DMS153 (cell line): ENCODE measurements around the gene ZFAND4.
"Not testable (repeated sequence)": the region's sequence is repeated elsewhere in the genome, so short reads cannot be mapped to it uniquely, and the experiment has no call there.

Experiments
- DNase-seq: peaks from one replicate; lab custom pipeline; 2025; lab: John Stamatoyannopoulos, UW

ZFAND4 gene

DNA sequence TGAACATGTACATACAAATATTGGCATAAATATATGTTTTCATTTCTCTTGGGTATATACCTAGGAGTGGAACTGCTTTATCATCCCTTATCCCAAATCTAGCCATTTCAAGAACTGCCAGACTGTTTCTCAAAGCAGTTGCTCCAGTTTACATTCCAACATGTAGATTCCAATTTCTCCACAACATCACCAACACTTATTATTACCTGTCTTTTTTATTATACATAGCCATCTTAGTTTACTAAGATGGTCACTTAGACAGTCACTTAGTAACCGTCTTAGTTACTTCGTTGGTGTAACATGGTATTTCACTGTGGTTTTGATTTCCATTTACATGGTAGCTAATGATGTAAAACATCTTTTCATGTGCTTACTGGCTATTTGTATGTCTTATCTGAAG, 82.7 kb downstream of the ZFAND4 start:
- DNase-seq: no peak

DNA sequence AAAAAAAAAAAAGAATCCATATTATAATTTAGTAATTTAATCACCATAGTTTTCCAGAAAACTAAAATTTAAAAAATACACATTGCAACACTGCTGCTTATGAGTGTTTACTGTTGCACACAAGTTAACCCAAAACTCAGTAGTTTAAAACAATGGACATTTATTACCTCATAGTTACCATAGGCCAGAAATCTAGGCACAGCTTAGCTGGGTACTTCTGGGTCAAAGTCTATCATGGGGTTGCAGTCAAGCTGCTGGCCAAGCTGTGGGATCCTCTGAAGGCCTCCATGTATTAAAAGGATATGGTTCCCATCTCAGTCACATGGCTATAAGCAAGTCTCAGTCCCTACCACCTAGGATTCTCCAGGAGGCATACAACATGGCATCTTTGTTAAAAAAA, 83.6 kb downstream of the ZFAND4 start:
- no peak for DNase-seq

DNA sequence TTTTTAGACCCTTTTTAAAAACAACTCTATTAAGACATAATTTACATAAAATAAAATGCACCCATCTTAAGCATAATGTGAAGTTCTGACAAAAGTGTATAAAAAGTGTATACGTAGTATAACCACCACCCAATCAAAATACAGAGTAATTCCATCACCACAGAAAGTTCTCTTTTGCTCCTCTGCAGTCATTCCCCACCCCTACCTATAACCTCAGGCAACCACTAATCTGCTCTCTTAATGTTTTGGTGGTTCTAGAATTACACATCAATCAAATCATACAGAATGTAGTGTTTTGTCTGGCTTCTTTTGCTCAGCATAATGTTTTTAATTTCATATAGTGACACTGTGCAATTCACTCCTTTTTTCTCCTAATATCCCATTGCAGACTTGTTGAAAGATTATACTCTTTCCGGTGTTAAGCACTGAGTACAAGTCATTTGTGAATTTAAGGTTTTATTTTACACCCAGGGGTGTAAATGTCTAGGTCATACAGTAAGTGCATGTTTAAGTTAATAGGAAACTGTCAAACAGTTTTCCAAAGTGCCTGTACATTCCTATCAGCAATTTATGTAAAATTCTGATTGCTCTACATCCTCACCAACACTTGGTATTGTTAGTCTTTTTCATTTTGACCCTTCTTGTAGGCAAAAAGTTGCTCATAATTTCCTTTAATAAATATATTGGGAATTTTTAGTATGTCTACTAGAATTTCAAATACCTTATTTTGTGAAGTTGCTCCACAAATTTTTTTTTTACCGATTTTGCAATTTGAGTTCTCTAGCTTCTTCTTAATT, 86.3 kb downstream of the ZFAND4 start:
- no peak for DNase-seq

DNA sequence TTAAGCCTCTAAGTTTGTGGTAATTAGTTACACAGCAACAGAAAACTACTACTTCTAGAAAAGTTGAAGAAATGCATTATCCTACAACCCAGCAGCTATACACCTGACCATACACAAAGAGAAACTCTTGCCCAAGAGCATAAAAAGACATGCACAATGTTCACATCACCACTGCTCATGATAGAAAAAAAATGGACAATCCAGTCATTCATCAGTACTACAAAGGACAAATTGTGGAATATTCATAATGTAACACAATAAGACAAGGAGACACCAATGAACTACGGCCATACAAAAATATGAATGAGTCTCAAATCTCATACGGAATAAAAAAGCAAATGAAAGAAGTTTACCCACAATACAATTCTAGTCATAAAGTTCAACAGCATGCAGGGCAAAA, 87.4 kb downstream of the ZFAND4 start:
- no peak for DNase-seq

DNA sequence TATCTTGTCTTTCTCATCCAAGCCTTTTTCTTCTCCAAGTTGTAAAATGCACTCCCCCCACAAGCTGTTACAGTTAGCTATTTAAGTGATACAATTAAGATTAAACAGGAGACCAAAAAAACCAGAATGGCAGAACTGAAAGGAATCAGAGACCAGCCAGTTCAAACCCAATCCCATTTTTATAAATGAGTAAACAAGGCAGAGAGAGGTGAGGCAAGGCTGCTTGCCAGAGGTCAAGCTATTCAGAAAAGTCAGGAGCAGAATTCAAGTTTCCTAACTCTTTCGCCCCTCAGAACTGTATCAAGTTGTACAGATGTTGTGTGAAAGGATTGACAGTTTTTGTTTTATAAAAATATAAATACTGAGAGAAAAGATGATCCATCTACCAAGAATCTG, 90.2 kb downstream of the ZFAND4 start:
- no peak for DNase-seq

DNA sequence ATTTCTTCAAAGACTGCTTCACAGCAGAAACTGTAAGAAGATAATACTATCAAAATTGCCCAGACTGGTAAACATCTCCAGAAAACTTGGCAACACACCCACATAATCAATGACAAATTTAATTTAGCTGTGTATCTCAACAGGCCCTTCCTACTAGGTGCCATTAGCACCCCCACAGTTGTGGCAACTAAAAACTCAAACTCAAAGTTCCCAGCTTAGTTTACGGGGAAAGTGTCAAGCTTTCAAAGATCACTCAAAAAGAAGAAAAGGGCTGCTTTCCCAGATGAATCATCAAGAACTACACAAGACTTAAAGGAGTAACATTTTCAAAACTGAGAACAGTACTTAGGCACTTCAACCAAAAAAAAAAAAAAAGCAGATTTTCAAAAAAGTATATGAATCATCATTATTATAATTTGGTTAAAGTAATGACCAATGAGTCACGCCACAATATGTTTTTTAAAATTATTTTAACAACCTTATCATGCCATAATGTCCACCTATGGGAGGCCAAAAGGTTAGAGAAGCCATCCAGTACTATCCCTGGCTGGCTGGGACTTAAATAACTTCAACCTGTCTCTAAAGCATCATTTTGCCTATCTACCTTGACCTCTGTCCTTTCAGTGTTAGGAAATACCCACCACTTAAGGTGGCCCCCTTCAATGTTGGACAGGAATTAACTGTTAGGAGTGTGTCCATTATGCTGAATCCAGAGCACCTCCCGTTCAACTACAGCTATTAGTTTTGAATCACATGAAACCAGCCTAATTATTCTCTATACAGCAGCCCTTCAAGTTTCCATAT, 90.8 kb downstream of the ZFAND4 start:
- DNase-seq: no peak

DNA sequence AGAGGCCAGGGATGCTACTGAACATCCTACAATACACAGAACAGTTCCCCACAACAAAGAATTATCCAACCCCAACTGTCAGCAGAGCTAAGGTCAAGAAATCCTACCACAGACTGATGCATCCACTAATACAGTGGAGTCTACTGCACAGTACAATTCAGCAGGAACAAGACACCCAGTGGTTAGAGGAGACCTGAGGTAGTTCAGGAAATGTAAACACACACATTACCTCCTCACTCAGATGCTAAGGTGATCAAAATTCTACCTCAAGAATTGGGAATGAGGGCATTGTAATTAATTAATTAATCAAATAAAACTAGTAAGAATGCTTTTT, 91.4 kb downstream of the ZFAND4 start:
- DNase-seq: no peak

DNA sequence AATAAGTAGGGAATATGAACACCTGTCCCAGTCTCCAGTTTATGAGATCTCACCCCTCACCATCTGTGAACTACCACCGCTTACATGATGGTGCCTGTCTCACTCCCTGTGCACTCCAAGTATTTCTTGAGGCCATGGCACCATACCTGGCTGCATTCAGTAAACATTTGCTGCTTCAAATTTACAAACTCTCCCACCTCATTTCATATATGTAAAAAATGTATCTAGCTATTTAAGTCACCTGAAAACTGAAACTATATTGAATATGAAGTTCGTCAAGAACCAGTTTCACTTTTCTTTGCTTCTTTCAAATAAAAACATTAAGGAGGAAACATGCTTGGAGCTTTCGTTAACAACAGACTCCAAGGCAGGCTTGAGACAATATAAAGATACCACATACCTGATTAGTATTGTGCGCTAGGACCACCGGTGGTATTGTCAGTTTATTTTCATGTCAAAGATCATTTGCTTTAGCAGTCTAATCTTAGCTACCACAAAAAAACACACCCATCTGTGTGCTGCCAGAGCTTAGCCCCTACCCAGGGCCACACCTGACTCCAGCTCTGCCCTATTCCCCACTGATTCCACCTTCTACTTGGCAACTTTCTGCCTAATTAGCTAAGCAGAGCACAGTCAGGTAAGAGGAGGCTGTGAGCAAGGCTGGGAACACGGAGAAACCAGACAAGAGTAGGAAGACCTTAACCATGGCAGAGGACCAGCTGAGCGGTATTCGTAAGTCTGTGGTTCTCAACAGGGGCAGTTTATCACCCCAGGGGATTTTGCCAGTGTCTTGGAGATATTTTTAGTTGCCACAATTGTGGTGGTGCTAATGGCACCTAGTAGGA, 92.0 kb downstream of the ZFAND4 start:
- no peak for DNase-seq

DNA sequence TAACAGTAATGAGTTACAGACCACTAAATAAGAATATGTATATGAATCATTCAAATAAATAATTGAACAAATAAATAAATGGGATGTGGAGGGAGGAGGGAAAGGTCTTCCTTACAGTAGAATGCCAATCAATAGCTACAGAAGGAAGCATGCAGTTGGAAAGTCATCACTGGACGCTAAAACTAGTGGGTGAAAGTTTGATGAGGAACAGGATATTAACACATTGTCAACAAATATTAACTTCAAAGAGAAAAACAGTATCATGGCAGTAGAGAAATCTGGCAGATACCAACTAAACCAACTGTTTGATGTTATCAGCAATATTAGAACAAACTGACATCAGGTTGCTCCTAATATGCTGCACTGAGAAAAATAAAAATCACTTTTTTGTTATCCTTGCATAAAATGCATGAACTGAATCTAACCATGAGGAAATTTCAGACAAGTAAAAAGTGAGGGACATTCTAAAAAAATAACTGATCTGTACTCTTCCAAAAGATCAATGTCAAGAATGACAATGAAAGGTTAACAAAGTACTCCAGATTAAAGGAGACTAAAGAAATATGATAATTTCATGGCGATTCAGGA, 94.1 kb downstream of the ZFAND4 start:
- no peak for DNase-seq

DNA sequence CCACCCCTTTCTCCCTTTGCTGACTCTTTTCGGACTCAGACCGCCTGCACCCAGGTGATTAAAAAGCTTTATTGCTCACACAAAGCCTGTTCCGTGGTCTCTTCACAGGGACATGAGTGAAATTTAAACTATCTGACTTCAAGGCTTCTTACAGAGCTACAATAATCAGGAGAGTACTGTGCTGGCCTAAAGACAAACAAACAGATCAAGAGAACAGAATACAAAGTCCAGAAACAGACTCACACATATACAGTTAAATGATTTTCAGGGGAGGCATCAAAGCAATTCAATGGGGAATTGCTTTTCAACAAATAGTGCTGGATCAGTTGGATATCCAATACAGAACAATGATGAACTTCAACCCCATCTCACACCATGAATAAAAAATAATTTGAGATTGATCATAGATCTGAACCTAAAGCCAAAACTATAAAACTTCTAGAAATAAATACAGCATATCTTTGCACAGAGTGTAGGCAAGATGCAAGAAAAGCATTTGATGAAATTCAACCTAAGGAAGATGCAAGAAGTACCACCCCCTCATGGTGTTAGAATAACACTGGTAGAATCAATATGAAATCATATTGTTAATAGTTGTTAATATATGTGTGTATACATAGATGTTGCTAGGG, 96.5 kb downstream of the ZFAND4 start:
- DNase-seq: no peak

DNA sequence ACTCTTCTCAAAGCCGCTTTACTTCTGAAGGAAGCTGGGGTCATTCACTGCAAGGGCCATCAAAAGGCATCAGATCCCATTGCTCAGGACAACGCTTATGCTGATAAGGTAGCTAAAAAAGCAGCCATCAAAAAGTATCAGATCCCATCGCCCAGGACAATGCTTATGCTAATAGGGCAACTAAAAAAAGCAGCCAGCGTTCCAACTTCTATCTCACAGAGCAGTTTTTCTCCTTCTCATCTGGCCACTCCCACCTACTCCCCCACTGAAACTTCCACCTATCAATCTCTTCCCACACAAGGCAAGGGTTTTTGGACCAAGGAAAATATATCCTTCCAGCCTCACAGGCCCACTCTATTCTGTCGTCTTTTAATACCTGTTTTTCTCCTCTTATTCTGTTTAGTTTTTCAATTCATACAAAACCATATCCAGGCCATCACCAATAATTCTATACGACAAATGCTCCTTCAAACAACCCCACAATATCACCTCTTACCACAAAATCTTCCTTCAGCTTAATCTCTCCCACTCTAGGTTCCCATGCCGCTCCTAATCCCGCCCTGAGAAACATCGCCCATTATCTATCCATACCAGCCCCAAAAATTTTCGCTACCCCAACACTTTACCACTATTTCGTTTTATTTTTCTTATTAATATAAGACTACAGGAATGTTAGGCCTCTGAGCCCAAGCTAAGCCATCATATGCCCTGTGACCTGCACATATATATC, 97.4 kb downstream of the ZFAND4 start:
- not testable (repeated sequence) for DNase-seq

DNA sequence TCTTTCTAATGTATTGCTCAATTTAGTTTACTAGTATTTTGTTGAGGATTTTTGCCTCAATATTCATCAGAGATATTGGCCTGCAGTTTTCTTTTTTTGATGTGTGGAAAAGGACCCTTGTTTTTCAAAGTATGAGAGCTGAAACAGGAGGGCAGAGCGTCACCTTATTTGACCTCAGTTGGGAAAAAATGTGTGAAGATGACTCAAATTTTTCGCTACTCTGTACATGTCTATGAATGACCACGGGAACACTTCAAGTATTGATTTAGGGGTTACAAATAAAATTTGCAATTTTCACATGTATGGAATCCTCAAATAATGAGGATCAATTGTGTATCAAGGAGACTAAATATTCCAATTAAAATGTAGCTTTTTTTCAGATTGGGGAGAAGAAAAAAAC, 103.1 kb downstream of the ZFAND4 start:
- no peak for DNase-seq

DNA sequence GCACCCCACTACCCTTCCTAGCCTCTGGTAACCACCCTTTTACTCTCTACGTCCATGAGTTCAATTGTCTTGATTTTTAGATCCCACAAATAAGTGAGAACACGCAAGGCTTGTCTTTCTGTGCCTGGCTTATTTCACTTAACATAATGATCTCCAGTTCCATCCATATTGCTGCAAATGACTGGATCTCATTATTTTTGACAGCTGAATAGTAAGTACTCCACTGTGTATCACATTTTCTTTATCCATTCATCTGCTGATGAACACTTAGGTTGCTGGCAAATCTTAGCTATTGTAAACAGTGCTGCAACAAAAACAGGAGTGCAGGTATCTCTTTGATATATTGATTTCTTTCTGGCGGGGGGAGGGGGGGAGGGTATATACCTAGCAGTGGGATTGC, 106.2 kb downstream of the ZFAND4 start:
- no peak for DNase-seq
